H9 (cell line): ENCODE measurements around the gene TRIM9. TPM values are rescaled to one million over a fixed set of nuclear protein-coding genes. Genes with fewer than 3 reads are reported as not detected.

Source experiments
- DNase-seq: peaks from one replicate; pipeline ENCODE4 v3.0.0-alpha.2; 2017
- H2AFZ ChIP-seq: one replicate; pipeline ENCODE4 v1.6.1; 2013; ENCODE audit warnings: mild to moderate bottlenecking, low read length, control low read depth, moderate library complexity
- H2AK5ac ChIP-seq: 2 replicates; pipeline ENCODE4 v1.6.1; 2013; ENCODE audit warnings: low read length, control low read depth, mixed read lengths; ENCODE audit not compliant: insufficient read length
- H2BK120ac ChIP-seq: one replicate; pipeline ENCODE4 v1.6.1; 2013; ENCODE audit warnings: low read depth, mild to moderate bottlenecking, low read length, control low read depth, inconsistent platforms; ENCODE audit not compliant: poor library complexity, severe bottlenecking
- H2BK12ac ChIP-seq: 2 replicates; pipeline ENCODE4 v1.6.1; 2013; ENCODE audit warnings: low read length, control low read depth, mixed read lengths, low read depth; ENCODE audit not compliant: insufficient read length
- H2BK15ac ChIP-seq: 2 replicates; pipeline ENCODE4 v1.6.1; 2013; ENCODE audit warnings: low read depth, low read length, control low read depth
- H2BK20ac ChIP-seq: one replicate; pipeline ENCODE4 v1.6.1; 2013; ENCODE audit warnings: low read depth, mild to moderate bottlenecking, low read length, control low read depth, inconsistent platforms; ENCODE audit not compliant: poor library complexity, severe bottlenecking
- H2BK5ac ChIP-seq: 2 replicates; pipeline ENCODE4 v1.6.1; 2013; ENCODE audit warnings: low read length, control low read depth, mixed read lengths; ENCODE audit not compliant: insufficient read length
- H3K14ac ChIP-seq: 2 replicates; pipeline ENCODE4 v1.6.1; 2013; ENCODE audit warnings: low read length, control low read depth; ENCODE audit not compliant: insufficient read depth
- H3K18ac ChIP-seq: 2 replicates; pipeline ENCODE4 v1.6.1; 2013; ENCODE audit warnings: low read depth, mild to moderate bottlenecking, mixed read lengths, low read length, control low read depth; ENCODE audit not compliant: insufficient read length
- H3K23ac ChIP-seq: 2 replicates; pipeline ENCODE4 v1.6.1; 2013; ENCODE audit warnings: low read length, control low read depth, mixed read lengths, low read depth; ENCODE audit not compliant: insufficient read length
- H3K23me2 ChIP-seq: 2 replicates; pipeline ENCODE4 v1.6.1; 2013; ENCODE audit warnings: low read depth, mild to moderate bottlenecking, mixed read lengths, low read length, control low read depth; ENCODE audit not compliant: insufficient read length, poor library complexity, severe bottlenecking
- H3K27ac ChIP-seq: 2 replicates; pipeline ENCODE4 v1.5.1; 2013; ENCODE audit warnings: low read length, control low read depth, mixed read lengths, low read depth; ENCODE audit not compliant: insufficient read length
- H3K27me3 ChIP-seq: 2 replicates; pipeline ENCODE4 v1.6.1; 2013; ENCODE audit warnings: low read length, control low read depth, inconsistent platforms; ENCODE audit not compliant: insufficient read depth
- H3K4ac ChIP-seq: 2 replicates; pipeline ENCODE4 v1.6.1; 2013; ENCODE audit warnings: low read depth, mild to moderate bottlenecking, control low read depth, inconsistent platforms, low read length, moderate library complexity
- H3K4me1 ChIP-seq: 2 replicates; pipeline ENCODE4 v1.6.1; 2013; ENCODE audit warnings: low read length, control low read depth, inconsistent platforms; ENCODE audit not compliant: insufficient read depth
- H3K4me2 ChIP-seq: 2 replicates; pipeline ENCODE4 v1.6.1; 2013; ENCODE audit warnings: low read length, control low read depth, mixed read lengths; ENCODE audit not compliant: insufficient read length, insufficient read depth
- H3K56ac ChIP-seq: 2 replicates; pipeline ENCODE4 v1.6.1; 2013; ENCODE audit warnings: low read depth, mild to moderate bottlenecking, mixed read lengths, low read length, control low read depth; ENCODE audit not compliant: insufficient read length
- H3K79me1 ChIP-seq: 2 replicates; pipeline ENCODE4 v1.6.1; 2013; ENCODE audit warnings: low read depth, mild to moderate bottlenecking, moderate library complexity, low read length, control low read depth, inconsistent platforms; ENCODE audit not compliant: insufficient read depth, poor library complexity, severe bottlenecking
- H3K79me2 ChIP-seq: 2 replicates; pipeline ENCODE4 v1.6.1; 2013; ENCODE audit warnings: low read length, control low read depth, inconsistent platforms; ENCODE audit not compliant: insufficient read depth
- H3K9ac ChIP-seq: 2 replicates; pipeline ENCODE4 v1.6.1; 2013; ENCODE audit warnings: low read length, control low read depth, mixed read lengths; ENCODE audit not compliant: insufficient read length; ENCODE audit errors: extremely low read depth
- H3K9me3 ChIP-seq: one replicate; pipeline ENCODE4 v1.6.1; 2013; ENCODE audit warnings: low read depth, low read length, inconsistent platforms; ENCODE audit not compliant: control insufficient read depth
- H3T11ph ChIP-seq: one replicate; pipeline ENCODE4 v1.6.1; 2013; ENCODE audit warnings: mild to moderate bottlenecking, low read length, control low read depth, inconsistent platforms
- H4K20me1 ChIP-seq: one replicate; pipeline ENCODE4 v1.6.1; 2013; ENCODE audit not compliant: control insufficient read depth, insufficient read length, insufficient read depth
- H4K5ac ChIP-seq: 2 replicates; pipeline ENCODE4 v1.6.1; 2013; ENCODE audit warnings: low read depth, mild to moderate bottlenecking, mixed read lengths, low read length, control low read depth; ENCODE audit not compliant: insufficient read length
- H4K8ac ChIP-seq: replicated peaks from 2 replicates; pipeline ENCODE4 v1.6.1; 2013; ENCODE audit warnings: low read length, control low read depth, mixed read lengths, low read depth; ENCODE audit not compliant: insufficient read length
- H4K91ac ChIP-seq: 2 replicates; pipeline ENCODE4 v1.6.1; 2013; ENCODE audit warnings: low read depth, mild to moderate bottlenecking, moderate library complexity, mixed read lengths, low read length, control low read depth; ENCODE audit not compliant: insufficient read length
- H3K27ac Mint-ChIP-seq, 3 experiments: 2 replicates in 2 of 3; 3 replicates in 1 of 3; pipeline ENCODE4 v1.8.0; 2020 to 2021; ENCODE audit warnings: mixed read lengths in 3 of 3, mild to moderate bottlenecking in 1 of 3, moderate library complexity in 1 of 3
- H3K27me3 Mint-ChIP-seq: 2 replicates; pipeline ENCODE4 v1.8.0; 2021; ENCODE audit warnings: low read depth, mild to moderate bottlenecking, moderate library complexity, mixed read lengths
- H3K36me3 Mint-ChIP-seq, 3 experiments: 2 replicates in 2 of 3; 3 replicates in 1 of 3; pipeline ENCODE4 v1.8.0; 2020 to 2021; ENCODE audit warnings: low read depth in 3 of 3, mixed read lengths in 3 of 3; ENCODE audit not compliant: insufficient read depth in 1 of 3
- H3K4me1 Mint-ChIP-seq, 2 experiments: 2 replicates each; pipeline ENCODE4 v1.8.0; 2020; ENCODE audit warnings: mixed read lengths in 2 of 2
- H3K4me3 Mint-ChIP-seq, 2 experiments: 2 replicates in 1 of 2; 3 replicates in 1 of 2; pipeline ENCODE4 v1.8.0; 2020 to 2021; ENCODE audit warnings: mild to moderate bottlenecking in 2 of 2, mixed read lengths in 2 of 2, moderate library complexity in 1 of 2
- H3K9me3 Mint-ChIP-seq, 2 experiments: 2 replicates in 1 of 2; 3 replicates in 1 of 2; pipeline ENCODE4 v1.8.0; 2020; ENCODE audit warnings: mild to moderate bottlenecking in 2 of 2, mixed read lengths in 2 of 2, moderate library complexity in 1 of 2
- WGBS: extraction: QIAGEN DNeasy Blood & Tissue Kit; methylation state at CpG from one replicate; pipeline ENCODE4 v1.1.7; 2013; ENCODE audit warnings: missing lambda C conversion rate, low lambda C conversion rate, mixed read lengths; ENCODE audit not compliant: insufficient read length; ENCODE audit errors: extremely low coverage; 5-methylcytosine and 5-hydroxymethylcytosine counted together
- total RNA-seq: library from RNA; stranded (reverse); gene quantifications from 2 replicates; pipeline ENCODE4 v1.2.1, GENCODE V29; 2021
- TF ChIP-seq, protein P1 (sequence below): fragments of 200-600 bp; sonication (generic); conservative IDR thresholded peaks from 3 replicates; pipeline ENCODE4 v1.8.0; 2021; ENCODE audit warnings: antibody characterized with exemption, mild to moderate bottlenecking

TRIM9 gene
- total RNA-seq, 1 experiment from 2014 or later = 0.98 TPM

- no peak overlapping the region for H3K14ac ChIP-seq
- no peak overlapping the region for H3T11ph ChIP-seq
- Mint-ChIP-seq H3K27ac (no peak overlapping the region), H3K4me3 (no peak overlapping the region), H3K27me3 (no peaks in the 10 kb centered on the region; the same call in none of the 2 replicates), H3K36me3 (0 out of 7 replicates have a peak, but pooled peaks cover 0 to 5% (median 4%) of the 10 kb centered on the region in 3 experiments), H3K4me1 (no peaks in the 10 kb centered on the region), H3K9me3 (peaks cover 4 to 7% of the 10 kb centered on the region in 2 experiments; a peak in 4 of 5 replicates)
- H2BK12ac ChIP-seq = no peak overlapping the region
- no peak overlapping the region for H4K8ac ChIP-seq
- H3K79me1 ChIP-seq = no peaks in the 10 kb centered on the region
- H3K27me3 ChIP-seq = no peaks in the 10 kb centered on the region
- no peaks in the 10 kb centered on the region for H3K4me1 ChIP-seq
- TF ChIP-seq, protein P1, sequence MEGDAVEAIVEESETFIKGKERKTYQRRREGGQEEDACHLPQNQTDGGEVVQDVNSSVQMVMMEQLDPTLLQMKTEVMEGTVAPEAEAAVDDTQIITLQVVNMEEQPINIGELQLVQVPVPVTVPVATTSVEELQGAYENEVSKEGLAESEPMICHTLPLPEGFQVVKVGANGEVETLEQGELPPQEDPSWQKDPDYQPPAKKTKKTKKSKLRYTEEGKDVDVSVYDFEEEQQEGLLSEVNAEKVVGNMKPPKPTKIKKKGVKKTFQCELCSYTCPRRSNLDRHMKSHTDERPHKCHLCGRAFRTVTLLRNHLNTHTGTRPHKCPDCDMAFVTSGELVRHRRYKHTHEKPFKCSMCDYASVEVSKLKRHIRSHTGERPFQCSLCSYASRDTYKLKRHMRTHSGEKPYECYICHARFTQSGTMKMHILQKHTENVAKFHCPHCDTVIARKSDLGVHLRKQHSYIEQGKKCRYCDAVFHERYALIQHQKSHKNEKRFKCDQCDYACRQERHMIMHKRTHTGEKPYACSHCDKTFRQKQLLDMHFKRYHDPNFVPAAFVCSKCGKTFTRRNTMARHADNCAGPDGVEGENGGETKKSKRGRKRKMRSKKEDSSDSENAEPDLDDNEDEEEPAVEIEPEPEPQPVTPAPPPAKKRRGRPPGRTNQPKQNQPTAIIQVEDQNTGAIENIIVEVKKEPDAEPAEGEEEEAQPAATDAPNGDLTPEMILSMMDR = no peak
- no peak overlapping the region for H3K23ac ChIP-seq
- no peak overlapping the region for H2BK120ac ChIP-seq
- H2BK5ac ChIP-seq = no peak overlapping the region
- H3K79me2 ChIP-seq = no peaks in the 10 kb centered on the region
- no peak overlapping the region for H3K4ac ChIP-seq
- no CpG with 5 or more reads among the region's 3 CpGs for WGBS
- H4K91ac ChIP-seq = no peak overlapping the region
- H2AK5ac ChIP-seq = no peak overlapping the region
- no peak overlapping the region for H2BK15ac ChIP-seq
- H2AFZ ChIP-seq = no peak overlapping the region
- H3K9ac ChIP-seq = no peak overlapping the region
- H3K56ac ChIP-seq = no peak overlapping the region
- no peak overlapping the region for H4K5ac ChIP-seq
- no peak overlapping the region for H3K4me2 ChIP-seq
- no peaks in the 10 kb centered on the region for H3K9me3 ChIP-seq
- no peak overlapping the region for H3K27ac ChIP-seq
- H4K20me1 ChIP-seq = no peaks in the 10 kb centered on the region
- no peaks in the 10 kb centered on the region for H3K23me2 ChIP-seq
- no peak overlapping the region for H2BK20ac ChIP-seq
- no peak for DNase-seq
- no peak overlapping the region for H3K18ac ChIP-seq
Measured at GRCh38 chr14:51014625-51015024, 80.3 kb downstream of the TRIM9 start.
